ENCODE measurements around the gene PCED1B. TPM values are rescaled to one million over a fixed set of nuclear protein-coding genes. Genes with fewer than 3 reads are reported as not detected.
"Not testable (repeated sequence)": the region's sequence is repeated elsewhere in the genome, so short reads cannot be mapped to it uniquely, and the experiment has no call there.

Gene PCED1B
- polyA plus RNA-seq, 3 donors from 2014 or later, result 3.2 to 26.4 (median 7.4) TPM

GRCh38 chr12:47207829-47208248 lies 128.4 kb downstream of the PCED1B start:
- H3K9me3 Mint-ChIP-seq, result no peaks in the 10 kb centered on the region
- peaks cover 38 to 55% (median 41%) of the 10 kb centered on the region in 3 donors for H3K36me3 Mint-ChIP-seq
- peak overlapping the region; percentile 67 to 87 (median 81) for H3K4me3 Mint-ChIP-seq
- DNase-seq, result peak; percentile 55 to 63 (median 61)
- H3K27me3 Mint-ChIP-seq (ENCODE audit: low read depth in 3 of 3), result peaks cover 0 to 4% (median 1%) of the 10 kb centered on the region in 3 donors
- H3K4me1 Mint-ChIP-seq, result peaks cover 87 to 94% of the 10 kb centered on the region in 2 donors
- H3K27ac Mint-ChIP-seq, result peak overlapping the region; percentile 90 to 98 (median 93)

DNA sequence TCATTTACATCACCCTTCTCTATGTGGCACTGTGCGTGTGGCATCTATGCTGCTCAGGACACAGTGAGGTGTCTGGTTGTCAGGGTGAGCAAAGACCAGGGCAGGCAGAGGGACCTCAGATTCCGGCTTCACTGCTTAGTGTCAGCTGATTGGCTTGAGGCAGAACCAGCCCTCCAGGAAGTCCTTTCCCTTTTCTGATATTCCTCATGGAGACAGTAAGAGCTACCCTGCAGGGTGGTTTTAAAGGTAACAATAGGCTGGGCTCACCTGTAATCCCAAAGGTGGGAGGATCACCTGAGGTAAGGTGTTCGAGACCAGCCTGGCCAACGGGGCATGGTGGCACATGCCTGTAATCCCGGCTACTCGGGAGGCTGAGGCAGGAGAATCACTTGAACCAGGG lies 129.6 kb downstream of the PCED1B start:
- H3K4me3 Mint-ChIP-seq, result peak overlapping the region; percentile 61 to 87 (median 74)
- H3K9me3 Mint-ChIP-seq, result no peaks in the 10 kb centered on the region
- H3K36me3 Mint-ChIP-seq, result peaks cover 35 to 53% (median 39%) of the 10 kb centered on the region in 3 donors
- peaks cover 90 to 96% of the 10 kb centered on the region in 2 donors for H3K4me1 Mint-ChIP-seq
- peaks cover 0 to 4% (median 1%) of the 10 kb centered on the region in 3 donors for H3K27me3 Mint-ChIP-seq (ENCODE audit: low read depth in 3 of 3)
- peak overlapping the region; percentile 90 to 98 (median 93) for H3K27ac Mint-ChIP-seq
- no peak for DNase-seq

- Mint-ChIP-seq H3K36me3 (peaks cover 20 to 38% (median 31%) of the 10 kb centered on the region in 3 donors), H3K27me3 (ENCODE audit: low read depth in 3 of 3) (peaks cover 7 to 11% (median 10%) of the 10 kb centered on the region in 3 donors), H3K27ac (peak overlapping the region; percentile 81 to 98 (median 88)), H3K4me3 (peak overlapping the region; percentile 26 to 67 (median 54)), H3K9me3 (no peaks in the 10 kb centered on the region), H3K4me1 (peaks cover 87 to 95% of the 10 kb centered on the region in 2 donors)
- no peak for DNase-seq
Observed at GRCh38 chr12:47210776-47211175, 131.4 kb downstream of the PCED1B start.

GRCh38 chr12:47212701-47213039 lies 133.2 kb downstream of the PCED1B start:
- peaks cover 10 to 25% (median 22%) of the 10 kb centered on the region in 3 donors for H3K36me3 Mint-ChIP-seq
- peaks cover 85 to 95% of the 10 kb centered on the region in 2 donors for H3K4me1 Mint-ChIP-seq

GRCh38 chr12:47213396-47213795 lies 134.0 kb downstream of the PCED1B start:
- no peak for DNase-seq
- peaks cover 15 to 25% (median 22%) of the 10 kb centered on the region in 3 donors for H3K36me3 Mint-ChIP-seq
- H3K4me3 Mint-ChIP-seq, result peak overlapping the region; percentile 93 to 99 (median 95)
- peaks cover 12 to 25% (median 15%) of the 10 kb centered on the region in 3 donors for H3K27me3 Mint-ChIP-seq (ENCODE audit: low read depth in 3 of 3)
- H3K27ac Mint-ChIP-seq, result peak overlapping the region; percentile 92 to 99 (median 96)
- no peaks in the 10 kb centered on the region for H3K9me3 Mint-ChIP-seq
- H3K4me1 Mint-ChIP-seq, result peaks cover 85 to 95% of the 10 kb centered on the region in 2 donors

More at GRCh38 chr12:47212701-47213039, 133.2 kb downstream of the PCED1B start:
- Mint-ChIP-seq H3K4me3 (peak overlapping the region; percentile 93 to 99 (median 95)), H3K27me3 (ENCODE audit: low read depth in 3 of 3) (peaks cover 12 to 20% (median 13%) of the 10 kb centered on the region in 3 donors), H3K27ac (peak overlapping the region; percentile 92 to 99 (median 95)), H3K9me3 (no peaks in the 10 kb centered on the region)
- DNase-seq, result no peak

- DNase-seq, result no peak
- H3K4me1 Mint-ChIP-seq, result peaks cover 83 to 95% of the 10 kb centered on the region in 2 donors
- peak overlapping the region; percentile 93 to 99 (median 95) for H3K4me3 Mint-ChIP-seq
- H3K27me3 Mint-ChIP-seq (ENCODE audit: low read depth in 3 of 3), result peaks cover 11 to 25% (median 15%) of the 10 kb centered on the region in 3 donors
- peak overlapping the region; percentile 92 to 99 (median 96) for H3K27ac Mint-ChIP-seq
- no peaks in the 10 kb centered on the region for H3K9me3 Mint-ChIP-seq
- peaks cover 12 to 19% (median 17%) of the 10 kb centered on the region in 3 donors for H3K36me3 Mint-ChIP-seq
Observed at GRCh38 chr12:47214001-47214619, 134.7 kb downstream of the PCED1B start.

GRCh38 chr12:47214771-47215170 lies 135.3 kb downstream of the PCED1B start:
- H3K36me3 Mint-ChIP-seq, result peaks cover 15 to 16% (median 16%) of the 10 kb centered on the region in 3 donors
- H3K4me3 Mint-ChIP-seq, result peak overlapping the region; percentile 93 to 99 (median 95)
- peaks cover 83 to 95% of the 10 kb centered on the region in 2 donors for H3K4me1 Mint-ChIP-seq
- no peak for DNase-seq
- H3K27me3 Mint-ChIP-seq (ENCODE audit: low read depth in 3 of 3), result peaks cover 11 to 25% (median 15%) of the 10 kb centered on the region in 3 donors
- no peaks in the 10 kb centered on the region for H3K9me3 Mint-ChIP-seq
- H3K27ac Mint-ChIP-seq, result peak overlapping the region; percentile 97 to 99 (median 98)

DNA sequence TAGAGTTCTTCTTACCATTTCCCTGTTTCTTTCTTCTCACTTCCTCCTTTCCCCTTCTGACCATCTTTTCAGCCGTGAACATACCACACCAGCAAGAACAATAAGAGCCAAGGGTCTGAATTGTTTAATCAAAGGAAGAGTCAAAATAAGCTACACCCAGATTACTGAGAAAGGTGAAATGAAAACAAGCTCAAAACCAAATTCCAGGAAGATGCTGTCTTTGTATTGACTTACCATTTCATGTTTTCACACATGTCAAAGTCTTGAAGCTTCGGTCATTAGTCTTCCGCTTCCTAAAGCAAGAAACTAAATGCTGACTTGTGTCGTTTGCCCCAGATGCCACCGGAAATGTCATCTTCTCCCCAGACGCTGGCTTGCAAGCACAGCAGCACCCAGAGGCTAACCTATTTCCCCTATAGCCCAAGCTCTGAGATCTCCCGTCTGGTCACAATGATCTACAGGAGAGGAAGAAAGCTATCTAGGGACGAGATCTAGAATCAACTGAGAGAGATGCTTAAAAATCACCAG lies 136.8 kb downstream of the PCED1B start:
- Mint-ChIP-seq H3K36me3 (peaks cover 17 to 20% (median 20%) of the 10 kb centered on the region in 3 donors), H3K9me3 (no peaks in the 10 kb centered on the region)

GRCh38 chr12:47217595-47217869 lies 138.1 kb downstream of the PCED1B start:
- Mint-ChIP-seq H3K4me3 (peak overlapping the region; percentile 93 to 99 (median 95)), H3K27ac (peak overlapping the region; percentile 97 to 99 (median 98)), H3K4me1 (peaks cover 82 to 95% of the 10 kb centered on the region in 2 donors), H3K27me3 (ENCODE audit: low read depth in 3 of 3) (peaks cover 11 to 27% (median 15%) of the 10 kb centered on the region in 3 donors), H3K36me3 (peaks cover 18 to 24% (median 20%) of the 10 kb centered on the region in 3 donors)
- not testable (repeated sequence) for H3K9me3 Mint-ChIP-seq, DNase-seq

More for the DNA sequence above, 136.8 kb downstream of the PCED1B start:
- Mint-ChIP-seq H3K27ac (peak overlapping the region; percentile 97 to 99 (median 98)), H3K4me3 (peak overlapping the region; percentile 93 to 99 (median 95)), H3K27me3 (ENCODE audit: low read depth in 3 of 3) (peaks cover 11 to 27% (median 15%) of the 10 kb centered on the region in 3 donors), H3K4me1 (peaks cover 83 to 95% of the 10 kb centered on the region in 2 donors)
- DNase-seq, result peak; percentile 84 to 86 (median 86)

DNA sequence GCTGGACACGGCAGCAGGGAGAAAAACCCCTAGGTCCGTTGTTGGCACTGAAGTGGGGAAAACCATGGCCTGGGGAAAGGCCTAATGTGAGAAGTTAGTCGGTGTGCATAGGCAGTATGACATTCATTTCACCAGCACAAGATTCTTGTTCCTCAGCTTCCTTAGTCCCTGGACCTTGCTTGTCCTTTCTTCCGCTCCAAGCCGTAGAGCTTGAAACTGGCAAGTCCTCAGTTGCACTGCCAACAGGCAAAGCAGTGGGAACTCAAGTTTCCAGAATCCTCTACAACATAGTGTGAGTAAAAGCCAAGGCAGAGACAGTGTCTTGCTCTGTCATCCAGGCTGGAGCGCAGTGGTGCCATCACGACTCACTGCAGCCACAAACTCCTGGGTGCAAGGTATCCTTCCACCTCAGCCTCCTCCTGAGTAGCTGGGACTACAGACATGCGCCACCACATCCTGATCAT lies 138.8 kb downstream of the PCED1B start:
- Mint-ChIP-seq H3K9me3 (no peaks in the 10 kb centered on the region), H3K36me3 (peaks cover 18 to 24% (median 23%) of the 10 kb centered on the region in 3 donors), H3K27ac (peak overlapping the region; percentile 97 to 99 (median 98)), H3K4me3 (peak overlapping the region; percentile 93 to 99 (median 95)), H3K4me1 (peaks cover 82 to 95% of the 10 kb centered on the region in 2 donors), H3K27me3 (ENCODE audit: low read depth in 3 of 3) (peaks cover 11 to 28% (median 15%) of the 10 kb centered on the region in 3 donors)
- no peak for DNase-seq

DNA sequence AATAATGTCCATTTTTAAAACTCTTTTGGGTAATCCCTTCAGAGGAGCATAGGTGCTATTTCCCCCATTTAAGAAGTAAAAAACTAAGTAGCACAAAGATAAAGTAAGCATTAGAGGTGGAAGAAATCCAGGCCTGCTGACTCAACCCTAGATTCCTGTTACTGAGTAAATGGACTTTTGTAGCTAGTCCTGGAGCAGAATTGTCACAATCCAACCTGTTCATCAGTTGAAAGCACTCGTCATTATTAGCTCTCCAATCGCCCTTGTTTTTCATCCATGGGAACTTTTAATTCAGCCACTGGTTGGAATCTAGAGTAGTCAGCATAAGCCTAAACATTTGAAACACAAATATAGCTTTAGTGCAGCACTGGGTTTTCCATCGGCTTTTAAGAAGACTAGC lies 139.8 kb downstream of the PCED1B start:
- Mint-ChIP-seq H3K36me3 (peaks cover 17 to 24% (median 20%) of the 10 kb centered on the region in 3 donors), H3K27ac (peak overlapping the region; percentile 67 to 97 (median 76)), H3K4me3 (peak overlapping the region; percentile 39 to 82 (median 68)), H3K27me3 (ENCODE audit: low read depth in 3 of 3) (peaks cover 11 to 28% (median 15%) of the 10 kb centered on the region in 3 donors), H3K4me1 (peaks cover 80 to 95% of the 10 kb centered on the region in 2 donors), H3K9me3 (no peaks in the 10 kb centered on the region)
- DNase-seq, result no peak

GRCh38 chr12:47221256-47222023 lies 142.0 kb downstream of the PCED1B start:
- Mint-ChIP-seq H3K4me3 (peak overlapping the region in 4 of 5 donors; percentile 20 to 67 (median 28)), H3K4me1 (peaks cover 80 to 97% of the 10 kb centered on the region in 2 donors), H3K9me3 (no peaks in the 10 kb centered on the region), H3K27ac (peak overlapping the region in 5 of 6 donors; percentile 50 to 85 (median 77)), H3K36me3 (peaks cover 22 to 27% (median 27%) of the 10 kb centered on the region in 3 donors), H3K27me3 (ENCODE audit: low read depth in 3 of 3) (peaks cover under 1 to 14% (median 5%) of the 10 kb centered on the region in 3 donors)
- DNase-seq, result no peak

DNA sequence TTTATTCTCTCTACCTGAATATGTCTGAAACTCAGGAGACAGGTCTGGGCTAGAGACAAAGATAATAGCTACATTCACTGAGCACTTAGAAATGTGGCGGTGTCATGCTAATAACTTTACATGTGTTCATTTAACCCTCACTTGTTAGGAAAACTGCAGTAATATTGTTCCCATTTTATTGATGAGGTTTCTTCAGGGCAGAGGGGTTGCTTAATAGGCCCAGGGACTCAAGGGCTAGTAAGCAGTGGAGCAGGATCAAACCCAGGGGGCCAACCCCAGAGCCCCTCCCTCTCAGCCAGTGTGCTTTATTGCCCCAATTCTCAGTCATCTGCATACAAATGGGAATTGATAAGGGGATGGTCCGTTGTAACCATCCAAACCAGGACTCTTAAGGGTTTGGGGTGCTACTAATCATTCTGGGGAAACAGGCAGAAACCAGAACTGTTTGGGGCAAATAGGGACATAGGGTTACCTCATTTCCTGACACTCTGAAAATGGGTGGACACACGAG lies 143.2 kb downstream of the PCED1B start:
- H3K36me3 Mint-ChIP-seq, result peaks cover 22 to 27% (median 27%) of the 10 kb centered on the region in 3 donors
- H3K4me3 Mint-ChIP-seq, result peak overlapping the region; percentile 50 to 75 (median 66)
- H3K27ac Mint-ChIP-seq, result peak overlapping the region; percentile 80 to 92 (median 88)
- H3K27me3 Mint-ChIP-seq (ENCODE audit: low read depth in 3 of 3), result peaks cover 0 to 8% (median 2%) of the 10 kb centered on the region in 3 donors
- H3K4me1 Mint-ChIP-seq, result peaks cover 71 to 93% of the 10 kb centered on the region in 2 donors
- no peaks in the 10 kb centered on the region for H3K9me3 Mint-ChIP-seq
- DNase-seq, result no peak
